KOPT-K1 (cell line): ENCODE measurements around the gene LRBA.

Experiments used
- H3K27ac ChIP-seq: fragments of 200-600 bp; sonication (generic); 2 replicates; pipeline ENCODE4 v1.5.1; 2016; ENCODE audit warnings: antibody characterized with exemption, mild to moderate bottlenecking, low read depth, low read length; ENCODE audit not compliant: poor library complexity, severe bottlenecking
- H3K36me3 ChIP-seq: fragments of 200-600 bp; sonication (generic); 2 replicates; pipeline ENCODE4 v1.5.1; 2017; ENCODE audit warnings: antibody characterized with exemption, mild to moderate bottlenecking, low read length, moderate library complexity; ENCODE audit not compliant: insufficient read depth
- H3K9me3 ChIP-seq: fragments of 200-600 bp; sonication (generic); 2 replicates; pipeline ENCODE4 v1.5.1; 2017; ENCODE audit warnings: antibody characterized with exemption, low read length, mild to moderate bottlenecking; ENCODE audit not compliant: insufficient read depth, poor library complexity, severe bottlenecking

LRBA gene

DNA sequence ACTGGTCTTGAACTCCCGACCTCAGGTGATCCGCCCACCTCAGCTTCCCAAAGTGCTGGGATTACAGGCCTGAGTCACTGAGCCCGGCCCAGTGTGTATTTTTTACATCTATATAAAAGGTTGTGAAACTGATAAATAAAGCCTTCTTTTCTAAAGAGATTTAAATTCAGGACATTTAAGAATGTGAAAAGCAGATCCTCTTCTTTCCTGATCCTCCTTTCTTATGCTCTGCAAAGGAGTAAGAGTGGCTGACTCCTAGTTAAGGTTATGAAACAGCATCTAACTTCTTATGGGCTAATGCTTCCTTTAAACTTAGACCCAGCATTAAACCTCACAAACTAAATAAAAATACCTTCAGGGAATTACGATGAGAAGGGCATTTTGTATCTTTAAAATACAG is 630.8 kb downstream of the LRBA start:
- H3K27ac ChIP-seq: no peak overlapping the region
- no peaks in the 10 kb centered on the region for H3K36me3 ChIP-seq
- H3K9me3 ChIP-seq: no peaks in the 10 kb centered on the region

- Histone ChIP-seq H3K9me3 (no peaks in the 10 kb centered on the region), H3K36me3 (no peaks in the 10 kb centered on the region), H3K27ac (no peak overlapping the region)
These were observed 633.1 kb downstream of the LRBA start for GRCh38 chr4:150382028-150382427.

DNA sequence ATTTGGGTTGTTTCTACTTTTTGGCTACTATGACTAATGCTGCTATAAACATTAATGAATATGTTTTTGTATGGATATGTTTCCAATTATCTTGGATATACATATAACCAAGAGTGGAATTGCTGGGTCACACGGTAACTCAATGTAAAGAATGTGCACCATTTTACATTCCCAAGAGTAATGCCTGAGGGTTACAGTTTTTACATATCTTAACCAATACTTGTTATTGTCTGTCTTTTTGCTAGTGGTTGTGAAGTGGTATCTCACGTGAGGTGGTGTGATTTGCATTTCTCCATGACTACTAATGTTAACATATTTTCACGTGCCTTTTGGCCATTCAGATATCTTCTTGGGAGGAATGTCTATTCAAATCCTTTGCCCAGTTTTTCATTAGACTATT is 633.5 kb downstream of the LRBA start:
- Histone ChIP-seq H3K36me3 (no peaks in the 10 kb centered on the region), H3K9me3 (no peaks in the 10 kb centered on the region), H3K27ac (no peak overlapping the region)

DNA sequence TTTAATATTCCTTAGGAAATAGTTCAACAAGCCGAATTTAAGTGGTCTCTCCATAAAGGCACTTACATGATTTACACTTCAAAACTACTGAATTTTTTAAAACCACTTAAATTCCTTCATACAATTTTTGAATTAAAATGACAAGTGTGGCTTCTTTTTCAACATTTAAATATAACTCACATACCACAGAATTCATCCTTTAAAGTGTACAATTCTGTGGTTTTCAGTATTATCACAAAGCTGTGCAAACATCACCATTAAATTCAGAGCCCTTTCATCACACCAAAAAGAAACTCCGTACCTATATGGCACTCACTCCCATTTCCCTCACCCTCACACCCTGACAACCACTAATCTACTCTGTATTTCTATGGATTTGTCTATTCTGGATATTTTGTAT is 634.0 kb downstream of the LRBA start:
- Histone ChIP-seq H3K9me3 (no peaks in the 10 kb centered on the region), H3K27ac (no peak overlapping the region), H3K36me3 (no peaks in the 10 kb centered on the region)

- Histone ChIP-seq H3K9me3 (no peaks in the 10 kb centered on the region), H3K27ac (no peak overlapping the region), H3K36me3 (no peaks in the 10 kb centered on the region)
These were observed 635.6 kb downstream of the LRBA start for GRCh38 chr4:150379454-150379853.

- no peak overlapping the region for H3K27ac ChIP-seq
- H3K9me3 ChIP-seq: no peaks in the 10 kb centered on the region
- H3K36me3 ChIP-seq: no peaks in the 10 kb centered on the region
These were observed 640.1 kb downstream of the LRBA start for GRCh38 chr4:150375025-150375424.

GRCh38 chr4:150371869-150372268 is 643.2 kb downstream of the LRBA start:
- no peak overlapping the region for H3K27ac ChIP-seq
- no peaks in the 10 kb centered on the region for H3K9me3 ChIP-seq
- H3K36me3 ChIP-seq: no peaks in the 10 kb centered on the region

DNA sequence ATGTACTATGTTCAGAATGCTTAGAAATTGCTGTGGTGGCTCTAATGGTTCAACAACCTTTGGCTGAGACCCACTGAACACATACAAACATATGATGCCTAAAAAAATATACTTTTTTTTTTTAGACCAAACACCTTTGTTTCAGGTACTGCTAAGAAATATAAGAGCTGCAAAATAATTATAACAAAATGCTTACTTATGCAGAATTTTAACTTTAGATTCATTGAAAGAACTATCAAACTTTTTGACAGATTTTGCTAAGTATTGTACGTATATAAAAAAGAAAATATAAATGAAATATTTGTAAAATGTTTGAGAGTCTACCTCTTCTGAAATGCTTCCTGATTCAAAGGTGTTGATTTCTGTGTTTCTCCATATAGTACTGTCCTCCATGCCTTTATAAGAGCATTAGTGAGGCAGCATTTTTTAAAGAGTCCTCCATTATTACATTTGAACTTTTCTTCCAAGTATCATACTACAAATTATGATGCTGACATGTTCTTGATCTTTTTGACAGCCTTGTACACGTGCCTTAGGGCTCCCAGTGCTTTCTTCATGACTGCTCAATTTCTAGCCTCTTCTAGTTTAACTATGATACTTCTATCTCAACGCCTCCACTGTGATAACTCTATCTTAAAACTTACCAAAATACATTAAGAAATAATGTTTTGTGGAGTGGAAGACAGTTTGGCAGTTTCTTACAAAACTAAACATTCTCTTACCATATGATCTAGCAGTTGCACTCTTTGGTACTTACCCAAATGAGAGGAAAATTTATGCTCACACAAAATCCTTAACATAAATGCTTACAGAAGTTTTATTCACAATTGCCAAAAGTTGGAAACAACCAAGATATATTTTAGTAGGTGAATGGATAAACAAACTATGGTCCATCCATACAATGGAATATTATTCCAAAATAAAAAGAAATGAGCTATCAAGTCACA is 645.4 kb downstream of the LRBA start:
- Histone ChIP-seq H3K27ac (no peak overlapping the region), H3K9me3 (no peaks in the 10 kb centered on the region), H3K36me3 (no peaks in the 10 kb centered on the region)

- Histone ChIP-seq H3K27ac (no peak overlapping the region), H3K36me3 (no peaks in the 10 kb centered on the region), H3K9me3 (no peaks in the 10 kb centered on the region)
These were observed 646.4 kb downstream of the LRBA start for GRCh38 chr4:150368667-150369066.

- Histone ChIP-seq H3K36me3 (no peaks in the 10 kb centered on the region), H3K9me3 (no peaks in the 10 kb centered on the region), H3K27ac (no peak overlapping the region)
These were observed 647.8 kb downstream of the LRBA start for GRCh38 chr4:150367326-150367725.

- Histone ChIP-seq H3K9me3 (no peaks in the 10 kb centered on the region), H3K27ac (no peak overlapping the region), H3K36me3 (no peaks in the 10 kb centered on the region)
These were observed 648.5 kb downstream of the LRBA start for GRCh38 chr4:150366487-150366999.

DNA sequence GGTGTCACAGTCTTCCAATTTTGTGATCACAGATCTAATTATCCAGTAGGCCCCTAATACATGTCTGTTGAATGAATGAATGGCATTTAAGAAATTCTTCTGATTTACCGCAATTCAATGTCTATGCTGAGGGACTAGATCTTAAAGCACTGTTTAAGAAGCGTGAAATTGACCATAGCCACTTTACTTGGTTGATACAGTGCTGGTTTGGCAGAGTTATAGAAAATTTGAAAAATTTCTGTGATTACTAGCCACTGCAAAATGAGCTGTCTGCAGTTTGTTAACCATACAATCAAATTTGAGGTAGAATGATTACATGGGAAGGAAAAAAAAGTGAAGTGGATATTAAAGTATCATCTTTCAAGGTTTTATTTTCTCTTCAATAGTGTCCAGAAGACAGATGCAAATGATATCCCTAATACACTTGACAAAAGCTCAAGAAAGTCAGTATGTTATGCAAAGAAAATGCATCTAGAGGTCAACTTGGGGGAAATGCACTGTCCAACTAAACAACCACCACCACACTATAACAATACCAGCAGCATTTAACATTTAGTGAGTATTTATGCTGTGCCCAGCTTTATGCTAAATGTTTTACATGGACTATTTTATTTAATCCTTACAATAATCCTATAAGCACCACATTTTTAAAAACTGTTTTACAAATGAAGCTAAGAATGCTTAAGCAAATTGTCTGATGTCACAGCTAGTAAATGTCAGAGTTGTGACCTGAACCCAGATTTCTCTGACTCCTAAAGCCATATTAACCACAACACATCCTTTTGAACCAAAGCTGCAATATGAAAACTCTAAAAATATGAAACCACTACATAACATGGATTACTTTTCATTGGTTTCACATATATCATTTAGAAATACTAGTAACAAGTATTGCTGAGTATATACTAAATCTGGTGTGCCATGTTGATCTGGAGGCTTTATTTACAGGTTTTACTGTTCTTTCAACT is 651.1 kb downstream of the LRBA start:
- Histone ChIP-seq H3K36me3 (no peaks in the 10 kb centered on the region), H3K27ac (no peak overlapping the region), H3K9me3 (no peaks in the 10 kb centered on the region)

DNA sequence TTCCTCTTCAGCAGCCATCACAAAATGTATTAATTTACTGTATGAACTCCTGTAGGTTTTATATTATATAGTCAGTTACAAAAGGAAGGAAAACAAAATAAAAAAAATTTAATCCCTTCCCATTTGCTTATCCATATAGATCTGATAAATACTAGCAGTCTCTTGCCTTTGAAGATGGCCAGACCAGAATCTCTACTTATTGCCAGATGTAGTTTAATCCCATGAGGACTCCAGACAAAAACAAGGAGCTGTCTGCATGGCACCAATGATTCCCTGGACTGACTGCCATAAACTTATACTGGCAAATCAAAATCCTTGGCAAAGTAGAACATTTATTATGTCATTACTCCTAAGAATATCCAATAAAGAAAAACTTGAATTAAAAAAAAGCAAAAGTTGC is 656.4 kb downstream of the LRBA start:
- Histone ChIP-seq H3K9me3 (no peaks in the 10 kb centered on the region), H3K27ac (no peak overlapping the region)

DNA sequence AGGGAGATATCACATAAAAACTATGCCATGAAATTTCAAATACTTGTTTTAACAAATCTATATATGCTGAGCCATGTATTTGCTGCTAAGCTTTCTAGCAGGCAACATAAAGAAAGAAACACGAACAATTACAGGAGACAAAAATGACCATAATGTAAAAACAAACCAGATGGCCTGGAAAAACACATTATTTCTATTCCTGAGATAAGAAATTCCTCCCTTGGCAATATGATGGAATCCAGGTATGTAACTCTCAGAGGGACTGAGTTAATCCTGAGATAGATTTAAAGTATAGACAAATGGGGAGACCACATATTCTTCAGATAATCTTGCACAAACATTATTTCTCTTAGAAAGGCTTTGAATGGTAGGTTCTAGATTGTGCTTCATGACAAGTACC is 657.3 kb downstream of the LRBA start:
- H3K9me3 ChIP-seq: no peaks in the 10 kb centered on the region
- H3K36me3 ChIP-seq: no peaks in the 10 kb centered on the region
- H3K27ac ChIP-seq: no peak overlapping the region

More for the DNA sequence above, 656.4 kb downstream of the LRBA start:
- H3K36me3 ChIP-seq: no peaks in the 10 kb centered on the region

DNA sequence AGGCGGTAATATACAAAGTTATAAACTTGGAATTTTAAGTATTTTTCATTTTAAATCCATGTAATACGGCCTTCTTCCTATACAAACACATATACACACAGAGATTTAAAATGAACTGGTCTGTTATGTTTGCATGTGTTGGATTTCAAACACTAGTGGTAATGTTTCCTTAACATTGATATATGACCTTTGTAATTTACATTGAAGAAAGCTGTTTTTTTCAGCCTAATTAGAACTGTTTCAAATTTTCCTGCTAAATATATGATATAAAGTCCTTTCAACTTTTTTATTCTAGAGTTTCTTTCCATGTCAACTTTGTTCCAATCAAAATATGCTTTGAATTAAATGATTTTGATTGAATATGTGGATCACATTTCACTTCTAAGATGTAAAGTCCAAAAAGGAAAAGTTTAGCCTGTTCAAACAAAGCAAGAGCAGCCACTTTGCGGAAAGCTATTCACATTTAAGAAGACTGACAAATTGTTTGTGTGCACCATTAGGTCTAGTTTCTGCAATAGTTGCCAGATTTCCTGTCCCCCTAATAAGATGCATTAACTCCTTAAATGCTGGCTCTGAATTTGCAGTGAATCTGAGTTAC is 659.1 kb downstream of the LRBA start:
- no peak overlapping the region for H3K27ac ChIP-seq

More for the DNA sequence above, 659.1 kb downstream of the LRBA start:
- no peaks in the 10 kb centered on the region for H3K9me3 ChIP-seq
- H3K36me3 ChIP-seq: no peaks in the 10 kb centered on the region
